Epithelial cell of esophagus (primary cell): ENCODE results near the gene POLR2J.

Experiments
- DNase-seq: peaks from one replicate; pipeline ENCODE4 v3.0.0; 2010; ENCODE audit warnings: low read depth
- H3K4me3 ChIP-seq: 2 replicates; pipeline ENCODE4 v1.5.1; 2011; ENCODE audit warnings: mild to moderate bottlenecking, low read length, control low read depth
- TF ChIP-seq, protein P1 (sequence below): IDR thresholded peaks from 2 replicates; pipeline ENCODE4 v1.5.1; 2011; ENCODE audit warnings: low read depth, mild to moderate bottlenecking, low read length, control low read depth, inconsistent platforms; ENCODE audit not compliant: insufficient read depth; ENCODE audit errors: missing control alignments

The POLR2J gene

DNA sequence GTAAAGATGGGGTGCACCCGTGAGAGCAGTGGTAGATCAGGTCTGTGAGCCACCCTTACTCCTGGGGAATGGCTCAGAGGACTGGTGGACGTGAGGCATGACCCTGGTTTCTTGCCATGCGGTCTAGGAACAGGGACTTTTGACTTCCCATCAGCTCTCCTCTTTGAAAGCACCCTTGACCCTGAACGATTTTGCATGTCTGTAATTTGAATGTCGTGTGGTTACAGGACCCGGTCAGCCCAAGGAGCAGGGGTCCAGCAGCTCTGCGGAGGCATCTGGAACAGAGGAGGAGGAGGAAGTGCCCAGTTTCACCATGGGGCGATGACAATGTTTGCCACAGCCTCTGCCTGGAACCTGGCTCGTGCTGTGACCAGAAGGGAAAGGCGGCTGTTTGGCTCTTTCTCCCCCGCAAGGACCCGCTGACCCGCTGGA, 53.9 kb downstream of the POLR2J start:
- no peak overlapping the region for H3K4me3 ChIP-seq
- DNase-seq: no peak
- TF ChIP-seq, protein P1, sequence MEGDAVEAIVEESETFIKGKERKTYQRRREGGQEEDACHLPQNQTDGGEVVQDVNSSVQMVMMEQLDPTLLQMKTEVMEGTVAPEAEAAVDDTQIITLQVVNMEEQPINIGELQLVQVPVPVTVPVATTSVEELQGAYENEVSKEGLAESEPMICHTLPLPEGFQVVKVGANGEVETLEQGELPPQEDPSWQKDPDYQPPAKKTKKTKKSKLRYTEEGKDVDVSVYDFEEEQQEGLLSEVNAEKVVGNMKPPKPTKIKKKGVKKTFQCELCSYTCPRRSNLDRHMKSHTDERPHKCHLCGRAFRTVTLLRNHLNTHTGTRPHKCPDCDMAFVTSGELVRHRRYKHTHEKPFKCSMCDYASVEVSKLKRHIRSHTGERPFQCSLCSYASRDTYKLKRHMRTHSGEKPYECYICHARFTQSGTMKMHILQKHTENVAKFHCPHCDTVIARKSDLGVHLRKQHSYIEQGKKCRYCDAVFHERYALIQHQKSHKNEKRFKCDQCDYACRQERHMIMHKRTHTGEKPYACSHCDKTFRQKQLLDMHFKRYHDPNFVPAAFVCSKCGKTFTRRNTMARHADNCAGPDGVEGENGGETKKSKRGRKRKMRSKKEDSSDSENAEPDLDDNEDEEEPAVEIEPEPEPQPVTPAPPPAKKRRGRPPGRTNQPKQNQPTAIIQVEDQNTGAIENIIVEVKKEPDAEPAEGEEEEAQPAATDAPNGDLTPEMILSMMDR: no peak

DNA sequence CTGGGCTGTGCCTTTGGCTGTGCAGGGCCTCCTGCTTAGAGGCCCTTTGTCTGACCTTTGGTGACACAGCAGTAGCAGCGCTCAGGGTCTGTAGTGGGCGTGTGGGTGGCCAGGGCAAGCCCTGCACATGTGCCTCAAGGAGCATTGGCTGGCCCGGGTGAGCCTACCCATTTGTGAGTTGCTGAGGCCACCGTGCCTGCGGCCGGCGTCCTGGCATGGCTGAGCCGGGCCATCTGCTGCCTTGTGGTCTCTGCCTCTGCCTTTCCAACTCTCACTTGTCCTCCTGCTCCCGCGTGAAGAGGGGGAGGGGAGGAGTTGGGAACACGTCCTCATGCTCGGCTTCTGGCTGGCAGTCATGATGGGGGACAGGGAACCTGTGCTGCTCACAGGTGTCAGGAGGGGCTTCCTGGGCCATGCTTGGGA, 54.6 kb downstream of the POLR2J start:
- no peak overlapping the region for H3K4me3 ChIP-seq
- TF ChIP-seq, protein P1: no peak
- no peak for DNase-seq
